HepG2 (cell line): ENCODE measurements around the gene EBF4. TPM values are rescaled to one million over a fixed set of nuclear protein-coding genes. Genes with fewer than 3 reads are reported as not detected.

ENCODE experiments used
- ATAC-seq: fragments of 200-7000 bp; cut with Tn5 transposase; 3 replicates; pipeline ENCODE4 v1.9.1; 2020; ENCODE audit warnings: mild to moderate bottlenecking, moderate library complexity
- BruUV-seq: library from RNA; stranded (reverse); fragments of 400-500 nt; replicated peaks from 2 replicates; lab custom pipeline; 2021; lab: Mats Ljungman, UMichigan
- CTCF ChIA-PET: fragments of 300-600 bp; formaldehyde crosslinking; extraction: SDS; loops from one replicate; lab custom pipeline; 2021; ENCODE audit warnings: low total read pairs, inconsistent platforms, low intra/inter-chr PET ratio; lab: Yijun Ruan, JAX
- POLR2A ChIA-PET: fragments of 350-600 bp; sonication (Branson Sonifier 250); formaldehyde crosslinking; loops from one replicate; lab custom pipeline; 2020; ENCODE audit warnings: antibody characterized with exemption, inconsistent platforms; lab: Yijun Ruan, JAX
- DNase-seq: peaks from one replicate; pipeline ENCODE4 v3.0.0-alpha.2; 2015; ENCODE audit warnings: low spot score
- FAIRE-seq: peaks from 3 replicates; lab custom pipeline; 2011; peaks lifted over from hg19 to GRCh38; lab: Jason Lieb, UNC
- H2AFZ ChIP-seq: one replicate; pipeline ENCODE4 v1.6.1; 2011; ENCODE audit warnings: low read length, inconsistent platforms
- H3K27ac ChIP-seq: fragments of 300-600 bp; 3 replicates; pipeline ENCODE4 v1.8.0; 2011; ENCODE audit warnings: mixed run types, mild to moderate bottlenecking, mixed read lengths, low read length, inconsistent platforms; ENCODE audit not compliant: insufficient read depth; ENCODE audit errors: extremely low read length
- H3K27me3 ChIP-seq, 2 experiments: fragments of 200-600 bp in 1 of 2; 2 replicates in 1 of 2; 3 replicates in 1 of 2; pipeline versions ENCODE4 v1.6.0 to v1.8.0; 2011; ENCODE audit warnings: low read length in 2 of 2, mild to moderate bottlenecking in 2 of 2, moderate library complexity in 2 of 2, inconsistent platforms in 1 of 2; ENCODE audit not compliant: insufficient read depth in 2 of 2, control insufficient read depth in 1 of 2
- H3K36me3 ChIP-seq, 2 experiments: fragments of 200-600 bp in 1 of 2; replicated peaks in 1 of 2; 2 replicates in 1 of 2; 3 replicates in 1 of 2; pipeline versions ENCODE4 v1.5.1 to v1.8.0; 2011; ENCODE audit warnings: low read length in 2 of 2, inconsistent platforms in 1 of 2; ENCODE audit not compliant: insufficient read depth in 2 of 2, control insufficient read depth in 1 of 2
- H3K4me1 ChIP-seq: 2 replicates; pipeline ENCODE4 v1.5.1; 2012; ENCODE audit warnings: low read length, inconsistent platforms; ENCODE audit not compliant: insufficient read depth
- H3K4me2 ChIP-seq: 2 replicates; pipeline ENCODE4 v1.6.0; 2011; ENCODE audit warnings: low read depth, low read length, inconsistent platforms
- H3K4me3 ChIP-seq, 3 experiments: fragments of 200-600 bp in 1 of 3; sonication (generic), shearing (Covaris generic) in 1 of 3; replicated peaks in 1 of 3; 2 replicates each; pipeline ENCODE4 v1.5.1; 2011 to 2016; ENCODE audit warnings: low read length in 3 of 3, inconsistent platforms in 2 of 3, low read depth in 2 of 3, mild to moderate bottlenecking in 2 of 3, control low read depth in 1 of 3, mixed read lengths in 1 of 3; ENCODE audit not compliant: insufficient read depth in 1 of 3
- H3K79me2 ChIP-seq: one replicate; pipeline ENCODE4 v1.6.1; 2011; ENCODE audit warnings: low read length, inconsistent platforms; ENCODE audit not compliant: insufficient read depth
- H3K9ac ChIP-seq: 2 replicates; pipeline ENCODE4 v1.6.0; 2011; ENCODE audit warnings: mild to moderate bottlenecking, low read depth, low read length, inconsistent platforms; ENCODE audit not compliant: insufficient read depth
- H3K9me3 ChIP-seq: 2 replicates; pipeline ENCODE4 v1.5.1; 2012; ENCODE audit warnings: mild to moderate bottlenecking, low read length
- H4K20me1 ChIP-seq: 2 replicates; pipeline ENCODE4 v1.6.0; 2011; ENCODE audit warnings: inconsistent platforms, mild to moderate bottlenecking, low read length, moderate library complexity; ENCODE audit not compliant: insufficient read depth
- AGO2 ChIP-seq: fragments of 200-400 bp; formaldehyde crosslinking; optimal IDR thresholded peaks from 2 replicates; pipeline ENCODE3; 2017; ENCODE audit warnings: mild to moderate bottlenecking, low read depth, low read length, moderate library complexity
- FOXK1 ChIP-seq: sonication (generic); formaldehyde crosslinking; IDR thresholded peaks from 2 replicates; pipeline ENCODE4 v1.4.0; 2020; ENCODE audit warnings: low read depth, missing genetic modification reagents, borderline replicate concordance
- GATA4 ChIP-seq: sonication (generic); IDR thresholded peaks from 2 replicates; pipeline ENCODE4 v1.6.1; 2016; ENCODE audit warnings: antibody characterized with exemption, low read depth, borderline replicate concordance
- HMGA1 ChIP-seq: sonication (generic); formaldehyde crosslinking; conservative IDR thresholded peaks from 2 replicates; pipeline ENCODE4 v1.4.0; 2020; ENCODE audit warnings: missing genetic modification reagents
- IRF2 ChIP-seq: IDR thresholded peaks from 2 replicates; pipeline ENCODE4 v1.6.1; 2018; ENCODE audit warnings: missing genetic modification reagents, missing compliant biosample characterization
- IRX3 ChIP-seq: sonication (generic); formaldehyde crosslinking; IDR thresholded peaks from 2 replicates; pipeline ENCODE4 v1.8.1; 2023; ENCODE audit warnings: mild to moderate bottlenecking, low read depth, missing genetic modification reagents, borderline replicate concordance
- MAF1 ChIP-seq: sonication (generic); formaldehyde crosslinking; IDR thresholded peaks from 2 replicates; pipeline ENCODE4 v1.5.0; 2020; ENCODE audit warnings: missing genetic modification reagents, borderline replicate concordance
- PAXIP1 ChIP-seq: sonication (generic); formaldehyde crosslinking; conservative IDR thresholded peaks from 2 replicates; pipeline ENCODE4 v1.4.0; 2020; ENCODE audit warnings: mild to moderate bottlenecking, missing genetic modification reagents, moderate library complexity
- RFX5 ChIP-seq: IDR thresholded peaks from 2 replicates; pipeline ENCODE4 v1.6.1; 2011; ENCODE audit warnings: low read depth, low read length, improper control_type of control experiment
- SP140L ChIP-seq: sonication (generic); formaldehyde crosslinking; IDR thresholded peaks from 2 replicates; pipeline ENCODE4 v1.4.0; 2020; ENCODE audit warnings: missing genetic modification reagents, borderline replicate concordance
- TOPORS ChIP-seq: sonication (generic); formaldehyde crosslinking; IDR thresholded peaks from 2 replicates; pipeline ENCODE4 v1.8.0; 2023; ENCODE audit warnings: mild to moderate bottlenecking, missing genetic modification reagents
- TSC22D2 ChIP-seq: sonication (generic); formaldehyde crosslinking; IDR thresholded peaks from 2 replicates; pipeline ENCODE4 v1.5.1; 2020; ENCODE audit warnings: missing genetic modification reagents, mild to moderate bottlenecking, borderline replicate concordance
- ZGPAT ChIP-seq: IDR thresholded peaks from 2 replicates; pipeline ENCODE4 v1.6.1; 2016; ENCODE audit warnings: mild to moderate bottlenecking
- ZNF543 ChIP-seq: sonication (generic); formaldehyde crosslinking; IDR thresholded peaks from 2 replicates; pipeline ENCODE4 v1.4.0; 2020; ENCODE audit warnings: mild to moderate bottlenecking, missing genetic modification reagents
- WGBS: methylation state at CpG from one replicate; pipeline ENCODE4 v1.1.6; 2017; ENCODE audit warnings: low lambda C conversion rate; 5-methylcytosine and 5-hydroxymethylcytosine counted together
- in situ Hi-C: cut with HindIII; loops from 2 replicates; pipeline ENCODE4 v1.10.0; 2017; ENCODE audit warnings: low pct_unique_long_range_greater_than_20kb; ENCODE audit not compliant: extremely low pct_ligation_motif_present
- intact Hi-C: fragments of 100-400 bp; cut with micrococcal nuclease; formaldehyde crosslinking; loops from one replicate; pipeline ENCODE4 v1.10.0; 2022; ENCODE audit not compliant: unreplicated experiment
- polyA plus RNA-seq, 8 experiments: library from polyadenylated mRNA; depleted of rRNA in 3 of 8; stranded (reverse) in 7 of 8; unstranded in 1 of 8; fragments of >200 nt; fragmentation: Illumina TruSeq in 4 of 8; extraction: Trizol in 4 of 8; gene quantifications; 2 replicates each; pipeline versions ENCODE4 v1.2.1 to v1.2.3, GENCODE V29; 2011 to 2016; ENCODE audit warnings: low read depth in 4 of 8, missing spikeins in 1 of 8, mixed read lengths in 1 of 8; ENCODE audit not compliant: insufficient read depth in 1 of 8
- total RNA-seq, 5 experiments: library from RNA; depleted of rRNA; stranded (reverse); fragments of >200 nt; fragmentation: Illumina TruSeq; extraction: Trizol; gene quantifications; 2 replicates each; pipeline ENCODE4 v1.2.3, GENCODE V29; 2016; ENCODE audit warnings: low read depth in 1 of 5
- TF ChIP-seq, protein P1 (sequence below): sonication (generic); formaldehyde crosslinking; IDR thresholded peaks from 2 replicates; pipeline ENCODE4 v1.5.1; 2020; ENCODE audit warnings: missing genetic modification reagents, mild to moderate bottlenecking, borderline replicate concordance
- TF ChIP-seq, protein P2 (sequence below): sonication (generic); formaldehyde crosslinking; IDR thresholded peaks from 2 replicates; pipeline ENCODE4 v1.5.1; 2020; ENCODE audit warnings: missing genetic modification reagents, mild to moderate bottlenecking, borderline replicate concordance

The EBF4 gene
- total and polyA plus RNA-seq, 2 of the 13 experiments (the other 11 are each of a cell fraction or from before 2014, with no cell fraction given), result 0.84 to 2.2 TPM

GRCh38 chr20:2671977-2672376, 20.6 kb upstream of the EBF4 start:
- Histone ChIP-seq H3K36me3 (no peaks in the 10 kb centered on the region), H3K4me2 (no peak overlapping the region), H3K9ac (no peak overlapping the region), H3K27ac (no peak overlapping the region), H4K20me1 (no peaks in the 10 kb centered on the region), H3K79me2 (no peaks in the 10 kb centered on the region), H3K4me3 (no peak overlapping the region), H3K4me1 (no peaks in the 10 kb centered on the region), H3K9me3 (no peaks in the 10 kb centered on the region), H2AFZ (no peak overlapping the region), H3K27me3 (peaks cover 0 to 38% of the 10 kb centered on the region in 2 experiments; a peak in 3 of 5 replicates)
- in situ Hi-C loops, result no loop called here
- DNase-seq (no peak), ATAC-seq (peak; percentile 53), FAIRE-seq (peak; percentile 37)
- ChIA-PET CTCF (no interaction called here), POLR2A (no interaction called here)
- intact Hi-C loops, result loop anchor here (2.0 kb wide), 1 partner anchor 147 kb away; no protein-coding TSS in a partner anchor
- BruUV-seq, result no TSS peak
- 0% methylated on average over 4 of the region's 4 CpGs for WGBS
- TF ChIP-seq IRF2 (CRISPR knock-in tag) (no peak), IRX3 (CRISPR knock-in tag) (no peak), GATA4 (no peak), ZNF543 (CRISPR knock-in tag) (no peak), TSC22D2 (CRISPR knock-in tag) (no peak), MAF1 (no peak), HMGA1 (CRISPR knock-in tag) (no peak), FOXK1 (CRISPR knock-in tag) (peak; percentile 35; the same call in 1 of the 2 replicates), TOPORS (CRISPR knock-in tag) (no peak), ZGPAT (CRISPR knock-in tag) (no peak), RFX5 (no peak), SP140L (CRISPR knock-in tag) (no peak), PAXIP1 (CRISPR knock-in tag) (no peak), AGO2 (no peak)
- TF ChIP-seq, protein P1, sequence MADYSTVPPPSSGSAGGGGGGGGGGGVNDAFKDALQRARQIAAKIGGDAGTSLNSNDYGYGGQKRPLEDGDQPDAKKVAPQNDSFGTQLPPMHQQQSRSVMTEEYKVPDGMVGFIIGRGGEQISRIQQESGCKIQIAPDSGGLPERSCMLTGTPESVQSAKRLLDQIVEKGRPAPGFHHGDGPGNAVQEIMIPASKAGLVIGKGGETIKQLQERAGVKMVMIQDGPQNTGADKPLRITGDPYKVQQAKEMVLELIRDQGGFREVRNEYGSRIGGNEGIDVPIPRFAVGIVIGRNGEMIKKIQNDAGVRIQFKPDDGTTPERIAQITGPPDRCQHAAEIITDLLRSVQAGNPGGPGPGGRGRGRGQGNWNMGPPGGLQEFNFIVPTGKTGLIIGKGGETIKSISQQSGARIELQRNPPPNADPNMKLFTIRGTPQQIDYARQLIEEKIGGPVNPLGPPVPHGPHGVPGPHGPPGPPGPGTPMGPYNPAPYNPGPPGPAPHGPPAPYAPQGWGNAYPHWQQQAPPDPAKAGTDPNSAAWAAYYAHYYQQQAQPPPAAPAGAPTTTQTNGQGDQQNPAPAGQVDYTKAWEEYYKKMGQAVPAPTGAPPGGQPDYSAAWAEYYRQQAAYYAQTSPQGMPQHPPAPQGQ, result no peak
- TF ChIP-seq, protein P2, sequence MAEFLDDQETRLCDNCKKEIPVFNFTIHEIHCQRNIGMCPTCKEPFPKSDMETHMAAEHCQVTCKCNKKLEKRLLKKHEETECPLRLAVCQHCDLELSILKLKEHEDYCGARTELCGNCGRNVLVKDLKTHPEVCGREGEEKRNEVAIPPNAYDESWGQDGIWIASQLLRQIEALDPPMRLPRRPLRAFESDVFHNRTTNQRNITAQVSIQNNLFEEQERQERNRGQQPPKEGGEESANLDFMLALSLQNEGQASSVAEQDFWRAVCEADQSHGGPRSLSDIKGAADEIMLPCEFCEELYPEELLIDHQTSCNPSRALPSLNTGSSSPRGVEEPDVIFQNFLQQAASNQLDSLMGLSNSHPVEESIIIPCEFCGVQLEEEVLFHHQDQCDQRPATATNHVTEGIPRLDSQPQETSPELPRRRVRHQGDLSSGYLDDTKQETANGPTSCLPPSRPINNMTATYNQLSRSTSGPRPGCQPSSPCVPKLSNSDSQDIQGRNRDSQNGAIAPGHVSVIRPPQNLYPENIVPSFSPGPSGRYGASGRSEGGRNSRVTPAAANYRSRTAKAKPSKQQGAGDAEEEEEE (CRISPR knock-in tag), result no peak
